ENCODE data around the gene LGALSL.

Gene LGALSL

GRCh38 chr2:64453770-64454385 is at the start of gene LGALSL:
TSS of gene LGALSL (plus strand) at chr2:64454162. CDS start at chr2:64454546, 384 bp downstream.
- TF ChIP-seq ZFX (IDR thresholded peaks at IDR 0.05; ENCODE audit: borderline replicate concordance) (no peak), CTCF (IDR thresholded peaks at IDR 0.05) (no peak)
- H3K27ac ChIP-seq, result peak within 1 kb of the TSS; percentile 86

GRCh38 chr2:64404743-64405142 is 49.2 kb upstream of the LGALSL start:
- peak overlapping the region; percentile 91 for H3K27ac ChIP-seq
- TF ChIP-seq ZFX (IDR thresholded peaks at IDR 0.05; ENCODE audit: borderline replicate concordance) (no peak), CTCF (IDR thresholded peaks at IDR 0.05) (no peak)

- TF ChIP-seq CTCF (IDR thresholded peaks at IDR 0.05), result no peak
- TF ChIP-seq ZFX (IDR thresholded peaks at IDR 0.05; ENCODE audit: borderline replicate concordance), result no peak
- H3K27ac ChIP-seq, result peak overlapping the region; percentile 91
These were observed 48.2 kb upstream of the LGALSL start for GRCh38 chr2:64405581-64406406.

- H3K27ac ChIP-seq, result peak overlapping the region; percentile 91
- TF ChIP-seq CTCF (IDR thresholded peaks at IDR 0.05), result no peak
- no peak for TF ChIP-seq ZFX (IDR thresholded peaks at IDR 0.05; ENCODE audit: borderline replicate concordance)
These were observed 47.6 kb upstream of the LGALSL start for GRCh38 chr2:64406407-64406774.

- TF ChIP-seq CTCF (IDR thresholded peaks at IDR 0.05) (no peak), ZFX (IDR thresholded peaks at IDR 0.05; ENCODE audit: borderline replicate concordance) (no peak)
- H3K27ac ChIP-seq, result peak overlapping the region; percentile 91; the same call in 1 of the 2 replicates
These were observed 45.9 kb upstream of the LGALSL start for GRCh38 chr2:64408031-64408430.

GRCh38 chr2:64410671-64411070 is 43.3 kb upstream of the LGALSL start:
- TF ChIP-seq CTCF (IDR thresholded peaks at IDR 0.05), result no peak
- no peak for TF ChIP-seq ZFX (IDR thresholded peaks at IDR 0.05; ENCODE audit: borderline replicate concordance)
- H3K27ac ChIP-seq, result no peak overlapping the region

GRCh38 chr2:64412671-64413070 is 41.3 kb upstream of the LGALSL start:
- no peak overlapping the region for H3K27ac ChIP-seq
- TF ChIP-seq ZFX (IDR thresholded peaks at IDR 0.05; ENCODE audit: borderline replicate concordance) (no peak), CTCF (IDR thresholded peaks at IDR 0.05) (no peak)
